GM19372 (cell line): Measurements from ENCODE around the gene CMPK1.
"Not testable (repeated sequence)": the region's sequence is repeated elsewhere in the genome, so short reads cannot be mapped to it uniquely, and the experiment has no call there.

Experiments
- ATAC-seq: cut with Tn5 transposase; IDR thresholded peaks from one replicate; pipeline ENCODE4 v1.9.1; 2021; ENCODE audit warnings: mild to moderate bottlenecking, low read depth, moderate library complexity; ENCODE audit not compliant: unreplicated experiment

The CMPK1 gene, protein sequence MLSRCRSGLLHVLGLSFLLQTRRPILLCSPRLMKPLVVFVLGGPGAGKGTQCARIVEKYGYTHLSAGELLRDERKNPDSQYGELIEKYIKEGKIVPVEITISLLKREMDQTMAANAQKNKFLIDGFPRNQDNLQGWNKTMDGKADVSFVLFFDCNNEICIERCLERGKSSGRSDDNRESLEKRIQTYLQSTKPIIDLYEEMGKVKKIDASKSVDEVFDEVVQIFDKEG

DNA sequence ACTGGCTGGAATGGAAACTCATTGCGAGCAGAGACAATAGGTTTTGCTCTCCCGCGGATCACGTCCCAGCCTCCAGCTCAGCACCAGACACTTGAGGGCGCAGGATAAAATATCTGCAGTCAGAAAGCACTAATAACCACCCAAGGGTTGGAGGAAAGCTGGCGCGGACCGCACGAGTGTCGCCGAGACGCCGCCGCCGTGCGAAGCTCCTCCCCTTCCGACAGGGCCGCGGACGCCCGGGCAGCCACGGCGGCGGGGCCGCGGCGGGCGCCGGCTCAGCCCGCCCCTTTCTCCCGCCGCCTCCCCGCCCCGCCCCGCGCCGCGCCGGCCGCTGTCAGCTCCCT is at the start of gene CMPK1:
Gene CMPK1 (plus strand): TSS at position 213 of the 344 bp plus-strand sequence. CDS start 156 bp downstream, outside the sequence.
- ATAC-seq = peak; percentile 75

DNA sequence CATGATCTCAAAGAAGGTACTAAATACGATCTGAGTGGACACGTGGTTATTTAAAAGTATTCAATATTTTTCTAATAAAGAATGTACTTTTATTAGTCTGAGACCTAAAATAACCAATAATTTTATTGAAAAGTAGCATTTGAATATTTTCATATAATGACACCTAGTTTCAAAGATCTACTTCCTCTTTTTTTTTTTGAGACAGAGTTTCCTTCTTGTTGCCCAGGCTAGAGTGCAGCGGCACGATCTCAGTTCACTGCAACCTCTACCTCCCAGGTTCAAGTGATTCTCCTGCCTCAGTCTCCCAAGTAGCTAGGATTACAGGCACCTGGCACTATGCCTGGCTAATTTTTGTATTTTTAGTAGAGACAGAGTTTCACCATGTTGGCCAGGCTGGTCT is 45.5 kb upstream of the CMPK1 start:
- not testable (repeated sequence) for ATAC-seq

DNA sequence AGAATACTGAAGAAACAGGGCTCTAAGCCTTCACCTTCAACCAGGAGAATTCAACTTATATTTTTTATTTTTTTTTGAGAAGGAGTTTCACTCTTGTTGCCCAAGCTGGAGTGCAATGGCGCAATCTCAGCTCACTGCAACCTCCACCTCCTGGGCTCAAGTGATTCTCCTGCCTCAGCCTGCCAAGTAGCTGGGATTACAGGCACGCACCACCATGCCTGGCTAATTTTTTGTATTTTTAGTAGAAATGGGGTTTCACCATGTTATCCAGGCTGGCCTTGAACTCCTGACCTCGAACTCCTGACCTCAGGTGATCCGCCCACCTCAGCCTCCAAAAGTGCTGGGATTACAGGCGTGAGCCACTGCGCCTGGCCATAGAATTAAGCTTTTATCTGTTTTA is 38.7 kb upstream of the CMPK1 start:
- not testable (repeated sequence) for ATAC-seq

DNA sequence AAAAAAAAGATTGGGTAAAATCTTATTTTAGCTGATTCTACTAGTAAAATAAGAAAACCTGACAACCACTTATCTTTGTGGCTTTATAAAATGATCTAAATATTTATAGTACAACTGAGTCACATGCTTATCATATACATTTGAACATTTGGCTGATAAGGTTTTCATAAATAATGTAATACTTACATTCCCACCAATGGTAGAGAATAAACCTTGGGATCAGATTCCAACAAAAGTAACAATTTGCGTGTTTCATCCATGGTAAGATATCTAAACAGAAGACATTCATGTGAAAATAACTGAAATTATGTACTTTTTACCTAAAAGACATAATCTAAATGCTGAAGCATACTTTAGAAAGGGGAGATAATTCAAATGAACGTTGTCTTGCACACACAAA is 38.0 kb upstream of the CMPK1 start:
- no peak for ATAC-seq

DNA sequence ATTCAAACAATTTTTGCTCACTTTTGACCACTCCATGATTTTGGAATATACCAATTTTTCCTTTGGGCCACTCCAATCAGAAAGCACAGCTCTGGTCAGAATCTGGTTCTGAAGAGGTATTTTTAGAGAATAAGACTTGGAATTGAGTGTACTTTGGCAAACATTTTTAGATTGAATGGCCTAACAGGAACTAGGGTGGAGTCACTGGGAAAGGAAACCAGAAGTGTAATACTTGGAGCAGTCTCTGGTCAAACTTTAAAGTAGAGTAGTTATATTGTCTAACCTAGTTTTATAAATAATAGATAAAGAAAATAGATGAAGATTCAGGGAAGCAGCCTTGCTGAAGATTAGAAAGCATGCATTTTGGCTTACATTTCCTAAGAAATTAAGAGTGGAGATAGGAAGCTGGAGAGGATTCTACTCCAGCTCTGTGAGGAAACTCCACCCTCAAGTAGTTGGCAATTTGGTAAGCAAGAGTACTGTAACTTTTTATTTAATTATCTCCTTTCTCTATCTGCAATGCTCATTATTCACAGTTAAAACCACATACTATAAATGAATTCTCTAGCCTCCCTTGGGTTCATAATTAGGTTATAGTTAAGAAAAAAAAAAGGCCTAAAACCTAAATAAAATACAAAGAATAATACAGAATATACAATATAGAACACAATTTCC is 35.4 kb upstream of the CMPK1 start:
- ATAC-seq = no peak

DNA sequence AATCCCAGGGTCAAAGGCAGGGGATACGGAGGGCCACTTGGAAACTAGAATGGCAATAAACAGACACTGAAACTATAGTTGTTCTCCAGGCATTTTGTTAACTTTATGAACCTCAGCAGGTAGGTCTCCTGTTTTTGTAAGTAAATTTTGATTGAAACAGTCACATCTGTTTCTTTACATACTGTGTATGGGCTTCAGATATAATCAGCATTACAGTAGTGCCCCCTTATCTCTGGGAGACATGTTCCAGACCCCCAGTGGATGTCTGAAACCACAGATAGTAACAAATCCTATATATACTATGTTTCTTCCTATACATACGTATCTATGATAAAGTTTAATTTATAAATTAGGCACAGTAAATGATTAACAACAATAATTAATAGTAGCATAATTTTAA is 31.1 kb upstream of the CMPK1 start:
- ATAC-seq = no peak

DNA sequence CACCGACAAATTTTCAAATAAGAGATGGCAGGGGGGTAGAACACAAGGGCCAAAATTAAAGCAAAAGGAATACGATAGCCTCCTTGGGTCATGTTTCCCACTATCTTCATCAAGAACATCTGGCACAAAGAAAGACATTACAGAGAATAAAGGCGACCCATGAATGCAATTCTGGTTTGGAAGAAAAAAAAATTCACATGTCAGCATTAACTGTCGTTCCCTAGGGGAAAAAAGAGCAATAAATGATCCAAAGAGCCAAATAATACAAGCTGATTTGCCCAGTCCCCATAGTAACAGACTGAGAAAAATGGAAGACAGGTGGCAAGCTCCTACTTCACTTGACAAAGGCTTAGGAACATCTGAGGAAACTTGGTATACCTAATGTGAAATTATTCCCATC is 24.2 kb upstream of the CMPK1 start:
- ATAC-seq = no peak

DNA sequence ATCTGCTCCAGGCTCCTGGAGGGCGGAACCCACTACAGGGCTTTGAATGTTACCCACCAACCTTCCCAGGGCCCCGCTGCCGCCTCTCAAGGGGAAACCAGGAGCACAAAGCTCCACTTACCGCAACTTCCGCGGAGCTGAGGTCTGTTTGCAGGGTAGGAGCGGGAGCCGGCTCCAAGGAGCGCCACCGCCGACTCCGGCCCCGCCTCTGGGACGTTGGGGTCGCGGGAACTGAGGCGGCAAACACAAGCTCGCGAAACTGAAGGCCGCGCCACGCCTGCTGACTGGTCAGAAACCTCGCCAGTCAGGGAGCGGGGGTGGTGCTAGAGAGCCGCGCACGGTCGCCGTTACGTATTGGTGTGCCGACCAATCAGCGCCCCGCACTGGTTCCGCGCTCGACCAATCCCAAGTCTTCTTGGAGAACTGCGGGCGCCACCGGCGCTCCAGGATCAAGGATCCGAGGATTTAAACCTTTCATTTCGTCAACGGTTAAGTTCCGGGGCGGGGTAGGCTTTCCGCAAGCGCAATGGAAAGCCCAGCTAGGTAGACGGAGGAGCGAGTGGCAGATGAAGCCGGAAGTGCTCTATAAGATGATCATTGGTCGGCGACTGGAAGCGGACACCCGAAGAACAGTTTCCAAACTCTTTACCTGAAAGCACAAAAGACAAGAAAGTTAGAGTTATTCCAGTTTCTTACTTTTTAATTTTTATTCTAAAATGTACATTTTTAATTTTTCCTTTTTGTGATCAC is 19.5 kb upstream of the CMPK1 start, which contains the start of gene STIL:
Gene STIL (minus strand): TSS at position 233 of the 750 bp plus-strand sequence. CDS start 3,828 bp downstream, outside the sequence.
- peak; percentile 97 for ATAC-seq

DNA sequence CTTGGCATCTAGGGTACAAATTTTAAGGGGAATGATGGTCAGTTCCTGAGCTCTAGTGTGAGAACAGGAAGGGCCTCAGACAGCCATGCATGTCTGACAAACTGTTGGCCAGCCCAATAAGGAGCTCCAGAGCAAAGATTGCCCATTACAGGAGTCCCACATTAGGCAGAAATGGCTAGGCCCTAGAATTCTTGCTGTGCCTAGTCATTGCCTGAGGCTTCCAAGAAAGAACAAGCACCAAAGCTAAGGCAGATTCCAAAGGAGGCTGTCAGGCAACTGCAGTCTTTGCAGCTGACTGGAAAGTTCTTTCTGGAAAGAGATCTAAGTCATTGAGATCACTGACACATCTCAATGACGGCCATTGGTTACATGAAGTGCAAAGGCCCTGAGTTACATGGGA is 15.7 kb upstream of the CMPK1 start:
- ATAC-seq = no peak

DNA sequence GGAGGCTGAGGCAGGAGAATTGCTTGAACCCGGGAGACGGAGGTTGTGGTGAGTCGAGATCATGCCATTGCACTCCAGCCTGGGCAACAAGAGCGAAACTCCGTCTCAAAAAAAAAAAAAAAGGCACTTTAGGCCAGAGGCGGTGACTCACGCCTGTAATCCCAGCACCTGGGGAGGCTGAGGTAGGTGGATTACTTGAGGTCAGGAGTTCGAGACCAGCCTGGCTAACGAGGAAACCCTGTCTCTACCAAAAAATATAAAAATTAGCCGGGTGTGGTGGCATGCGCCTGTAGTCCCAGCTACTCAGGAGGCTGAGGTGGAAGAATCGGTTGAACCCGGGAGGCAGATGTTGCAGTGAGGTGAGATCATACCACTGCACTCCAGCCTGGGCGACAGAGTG is 13.6 kb upstream of the CMPK1 start:
- not testable (repeated sequence) for ATAC-seq

DNA sequence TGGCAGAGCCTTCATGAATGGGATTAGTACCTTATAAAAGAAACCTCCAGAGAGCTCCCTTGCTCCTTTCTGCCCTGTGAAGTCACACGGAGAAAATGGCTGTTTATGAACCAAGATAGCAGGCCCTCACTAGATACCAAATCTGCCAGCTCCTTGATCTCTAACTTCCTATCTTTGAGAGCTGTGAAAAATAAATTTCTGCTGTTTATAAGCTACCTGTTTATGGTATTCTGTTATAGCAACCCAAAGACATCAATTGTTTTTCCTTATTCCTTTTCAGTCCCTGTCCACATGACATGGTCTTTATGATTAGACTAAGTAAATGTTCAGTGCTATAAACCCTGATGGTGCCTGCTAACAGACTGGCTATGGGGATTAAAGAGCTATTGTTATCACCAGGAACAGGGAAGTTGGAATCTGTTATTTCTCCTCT is 10.0 kb upstream of the CMPK1 start:
- no peak for ATAC-seq

DNA sequence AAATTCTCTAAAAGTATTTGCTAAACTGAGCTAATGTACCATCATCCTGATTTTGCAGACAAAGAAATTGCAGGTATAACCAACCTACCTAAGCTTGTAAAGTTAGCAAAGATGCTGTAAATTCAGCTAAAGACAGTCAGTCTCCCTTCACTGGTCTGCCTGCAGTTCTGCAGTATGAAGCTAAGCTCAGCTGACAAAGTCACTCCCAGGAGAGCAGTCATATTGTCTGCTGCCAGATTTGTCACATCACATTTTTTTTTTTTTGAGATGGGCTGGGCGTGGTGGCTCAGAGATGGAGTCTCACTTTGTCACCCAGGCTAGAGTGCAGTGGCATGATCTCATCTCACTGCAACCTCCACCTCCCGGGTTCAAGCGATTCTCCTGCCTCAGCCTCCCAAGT is 8.9 kb upstream of the CMPK1 start:
- no peak for ATAC-seq

DNA sequence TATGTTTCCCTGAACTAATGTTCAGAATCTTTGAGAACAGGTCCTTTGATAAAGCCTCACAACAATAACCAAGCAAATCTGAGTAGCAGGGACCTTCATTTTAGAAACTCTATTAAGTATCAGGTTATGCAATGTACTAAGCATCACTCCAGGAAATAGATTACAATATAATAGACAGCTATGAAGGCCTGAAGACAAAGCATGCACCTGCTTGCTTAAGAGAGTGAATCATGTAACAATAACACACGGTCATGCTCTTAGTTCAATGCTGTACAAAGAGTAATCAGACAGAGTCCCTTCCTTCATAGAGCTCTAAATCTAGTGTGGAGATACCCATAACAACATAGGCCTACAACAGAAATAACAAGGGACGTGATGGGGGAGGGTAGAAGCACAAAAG is 8.1 kb upstream of the CMPK1 start:
- no peak for ATAC-seq

DNA sequence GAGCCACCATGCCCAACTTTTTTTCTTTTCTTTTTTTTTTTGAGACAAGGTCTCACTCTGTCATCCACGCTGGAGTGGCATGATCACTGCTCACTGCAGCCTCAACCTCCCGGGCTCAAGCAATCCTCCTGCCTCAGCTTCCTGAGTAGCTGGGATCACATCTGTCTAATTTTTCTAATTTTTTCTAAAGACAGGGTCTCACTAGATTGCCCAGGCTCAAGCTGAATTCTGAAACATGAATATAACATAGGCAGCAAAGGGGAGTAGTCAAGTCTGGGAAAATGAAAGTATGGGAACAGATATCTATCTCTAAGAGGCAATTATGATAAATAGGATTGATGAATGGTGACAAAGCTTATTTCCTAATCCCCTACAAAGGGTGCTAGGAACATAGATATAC is 7.3 kb upstream of the CMPK1 start:
- ATAC-seq = no peak

DNA sequence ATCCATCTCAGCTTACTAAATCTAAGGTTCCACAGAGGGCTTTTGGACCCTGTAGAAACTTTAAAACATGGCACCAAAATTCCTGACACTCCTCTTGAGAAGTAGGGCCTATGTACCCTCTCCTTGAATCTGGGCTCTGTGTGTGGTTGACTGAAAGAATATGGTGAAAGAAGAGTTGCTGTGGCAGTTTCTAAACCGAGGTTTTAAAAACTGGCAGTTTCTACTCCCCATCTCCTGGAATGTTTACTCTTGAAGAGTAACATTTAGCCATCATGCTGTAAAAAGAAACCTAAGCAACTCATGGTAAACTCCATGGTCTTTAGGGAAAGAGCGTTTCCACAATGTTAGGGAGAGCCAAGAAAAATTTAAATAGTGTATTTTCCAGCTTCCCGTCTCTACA is 4.6 kb upstream of the CMPK1 start:
- no peak for ATAC-seq

DNA sequence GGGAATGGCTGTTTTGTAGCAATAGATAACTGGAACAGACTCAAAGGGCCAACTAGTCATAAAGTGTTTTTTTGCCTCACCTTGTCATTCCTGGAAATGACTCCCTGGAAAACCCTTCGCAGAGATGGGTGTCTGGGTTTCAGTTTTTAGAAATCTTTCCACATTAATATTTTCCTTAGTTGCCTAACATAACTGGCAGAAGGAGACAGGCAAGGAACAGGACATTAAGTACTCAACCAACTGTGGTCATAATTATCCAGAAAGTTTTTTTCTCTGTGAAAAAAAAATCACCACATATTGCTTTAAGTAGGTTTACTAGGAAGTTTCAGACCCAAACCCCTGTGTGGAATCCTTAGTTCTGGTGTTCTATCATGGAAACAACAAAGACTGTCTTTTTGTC is 3.4 kb upstream of the CMPK1 start:
- no peak for ATAC-seq

DNA sequence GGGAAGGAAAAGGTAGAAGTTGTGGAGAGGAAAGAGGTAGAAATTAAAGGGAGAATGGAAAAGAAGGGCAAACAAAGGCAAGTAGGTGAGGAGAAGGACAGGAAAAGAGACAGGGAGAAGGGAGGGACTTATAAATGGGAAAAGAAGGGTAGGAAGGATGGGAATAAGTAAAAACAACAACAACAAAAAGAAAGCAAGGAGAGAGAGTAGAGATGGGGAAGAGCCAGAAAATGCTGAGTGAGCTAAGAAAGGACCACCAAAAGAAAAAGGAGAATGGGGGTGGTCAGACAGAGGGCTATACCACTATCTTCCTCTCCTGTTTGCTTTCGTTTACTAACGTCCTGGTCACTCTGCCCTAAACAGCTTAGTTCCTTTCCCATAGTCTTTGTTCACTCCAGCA is 1.7 kb upstream of the CMPK1 start:
- no peak for ATAC-seq

DNA sequence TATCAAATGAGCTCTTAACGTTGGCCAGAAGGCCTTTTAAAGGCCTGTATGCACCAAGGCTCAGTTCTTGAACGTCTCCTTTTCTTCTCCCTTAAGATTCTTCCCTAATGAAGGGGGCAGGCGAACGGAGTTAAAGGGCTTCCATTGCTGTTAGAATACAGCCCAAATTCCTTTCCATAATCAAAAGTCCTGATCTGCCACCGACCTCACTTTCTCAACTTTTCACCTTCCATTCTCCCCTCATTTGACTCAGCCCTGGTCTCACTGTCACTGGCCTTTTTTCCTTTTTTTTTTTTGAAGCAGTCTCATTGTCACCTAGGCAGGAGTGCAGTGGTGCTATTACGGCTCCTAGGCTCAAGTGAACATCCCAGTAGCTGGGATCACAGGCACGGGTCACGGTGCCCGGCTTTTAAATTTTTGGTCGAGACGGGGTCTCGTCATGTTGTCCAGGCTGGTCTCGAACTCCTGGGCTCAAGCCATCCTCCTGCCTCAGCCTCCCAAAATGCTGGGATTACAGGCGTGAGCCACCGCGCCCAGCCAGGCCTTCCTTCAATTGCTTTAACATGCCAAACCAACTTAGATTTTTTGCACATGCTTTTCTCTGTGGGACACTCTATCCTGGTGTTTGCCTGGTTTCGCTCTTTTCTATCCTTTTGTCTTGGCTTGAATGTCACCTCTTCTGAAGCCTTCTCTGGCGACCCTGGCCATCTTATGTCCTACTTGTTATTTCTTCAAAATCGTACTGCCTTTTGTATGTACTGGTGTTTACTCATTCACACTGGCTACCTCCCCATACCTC is 612 bp upstream of the CMPK1 start:
- ATAC-seq = no peak

DNA sequence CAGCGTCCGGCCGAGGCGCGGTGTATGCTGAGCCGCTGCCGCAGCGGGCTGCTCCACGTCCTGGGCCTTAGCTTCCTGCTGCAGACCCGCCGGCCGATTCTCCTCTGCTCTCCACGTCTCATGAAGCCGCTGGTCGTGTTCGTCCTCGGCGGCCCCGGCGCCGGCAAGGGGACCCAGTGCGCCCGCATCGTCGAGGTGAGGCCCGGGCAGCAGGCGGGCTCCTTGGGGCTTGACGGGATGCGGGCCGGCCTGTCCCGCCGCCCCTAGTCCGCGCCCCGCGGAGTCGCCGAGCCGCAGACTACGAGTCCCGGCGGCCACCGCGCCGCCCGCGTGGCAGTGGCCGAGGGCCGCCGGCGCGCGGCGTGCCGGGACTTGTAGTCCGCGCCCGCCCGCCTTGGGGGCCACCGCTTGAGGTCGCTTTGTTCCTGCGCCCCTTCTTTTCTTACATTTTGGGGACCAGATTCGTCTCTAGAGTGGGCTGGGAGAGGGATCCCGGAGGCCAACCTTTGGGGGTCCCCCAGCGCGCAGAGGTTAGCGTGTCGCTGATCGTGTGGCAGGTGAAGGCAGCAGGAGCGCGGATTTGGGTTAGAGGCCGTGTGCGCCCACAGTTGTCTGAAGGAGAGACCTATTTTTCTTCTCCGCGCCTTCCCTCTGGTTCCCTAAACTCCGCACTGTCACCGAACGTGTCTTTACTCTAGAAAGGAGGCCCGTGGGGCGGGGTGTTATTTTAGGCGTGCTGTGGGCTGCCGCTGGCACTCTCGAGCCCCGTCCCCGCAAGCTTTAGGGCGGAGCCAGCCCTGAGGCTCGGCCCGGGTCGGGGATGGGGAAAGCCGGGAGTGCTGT is 553 bp downstream of the CMPK1 start:
- peak; percentile 77 for ATAC-seq
